Activated CD4-positive, alpha-beta T cell treated with anti-CD3 and anti-CD28 coated beads, Interleukin-2, amount 10 ng/mL, durations not matched to agents 7 days and 5 days (primary cell): ENCODE data around the gene TRMT2A. TPM values are rescaled to one million over a fixed set of nuclear protein-coding genes. Genes with fewer than 3 reads are reported as not detected.

Experiments used
- CTCF ChIA-PET: fragments of 350-600 bp; sonication (Branson Sonifier 250); formaldehyde crosslinking; loops from one replicate; lab custom pipeline; 2021; ENCODE audit warnings: antibody characterized with exemption; lab: Charles Lee
- POLR2A ChIA-PET: fragments of 350-600 bp; sonication (Branson Sonifier 250); formaldehyde crosslinking; loops from one replicate; lab custom pipeline; 2021; ENCODE audit warnings: antibody characterized with exemption; lab: Charles Lee
- DNase-seq: peaks from one replicate; pipeline ENCODE4 v3.0.0-alpha.2; 2020
- H3K27ac Mint-ChIP-seq: one replicate; pipeline ENCODE4 v1.8.0; 2021; ENCODE audit warnings: mild to moderate bottlenecking, moderate library complexity, mixed read lengths
- H3K27me3 Mint-ChIP-seq: one replicate; pipeline ENCODE4 v1.8.0; 2021; ENCODE audit warnings: mixed read lengths
- H3K36me3 Mint-ChIP-seq: one replicate; pipeline ENCODE4 v1.8.0; 2021; ENCODE audit warnings: low read depth, mixed read lengths
- H3K4me1 Mint-ChIP-seq: one replicate; pipeline ENCODE4 v1.8.0; 2021; ENCODE audit warnings: mixed read lengths
- H3K4me3 Mint-ChIP-seq: one replicate; pipeline ENCODE4 v1.8.0; 2021; ENCODE audit warnings: mild to moderate bottlenecking, moderate library complexity, mixed read lengths
- H3K9me3 Mint-ChIP-seq: one replicate; pipeline ENCODE4 v1.8.0; 2021; ENCODE audit warnings: mixed read lengths
- total RNA-seq, 2 experiments: library from RNA; stranded (reverse); gene quantifications; one replicate each; pipeline ENCODE4 v1.2.3, GENCODE V29; 2021

Gene TRMT2A
- total RNA-seq, 2 experiments from 2014 or later: 85.5 to 91.4 TPM

GRCh38 chr22:20145206-20145831 lies 28.3 kb upstream of the TRMT2A start:
- H3K36me3 Mint-ChIP-seq: no peaks in the 10 kb centered on the region
- H3K27me3 Mint-ChIP-seq: no peaks in the 10 kb centered on the region
- CTCF ChIA-PET: no interaction called here
- no peaks in the 10 kb centered on the region for H3K4me1 Mint-ChIP-seq
- H3K27ac Mint-ChIP-seq: no peak overlapping the region
- POLR2A ChIA-PET: no interaction called here
- no peak for DNase-seq
- no peaks in the 10 kb centered on the region for H3K9me3 Mint-ChIP-seq
- no peak overlapping the region for H3K4me3 Mint-ChIP-seq

- CTCF ChIA-PET: no interaction called here
- H3K9me3 Mint-ChIP-seq: no peaks in the 10 kb centered on the region
- POLR2A ChIA-PET: no interaction called here
- no peaks in the 10 kb centered on the region for H3K27me3 Mint-ChIP-seq
- H3K4me3 Mint-ChIP-seq: no peak overlapping the region
- no peak overlapping the region for H3K27ac Mint-ChIP-seq
- DNase-seq: no peak
- no peaks in the 10 kb centered on the region for H3K36me3 Mint-ChIP-seq
- no peaks in the 10 kb centered on the region for H3K4me1 Mint-ChIP-seq
These were observed 27.0 kb upstream of the TRMT2A start for GRCh38 chr22:20143883-20144665.

- ChIA-PET POLR2A (no interaction called here), CTCF (no interaction called here)
- Mint-ChIP-seq H3K4me3 (no peak overlapping the region), H3K9me3 (no peaks in the 10 kb centered on the region), H3K27ac (no peak overlapping the region), H3K36me3 (no peaks in the 10 kb centered on the region), H3K4me1 (no peaks in the 10 kb centered on the region), H3K27me3 (no peaks in the 10 kb centered on the region)
- no peak for DNase-seq
These were observed 25.9 kb upstream of the TRMT2A start for GRCh38 chr22:20142711-20143621.

GRCh38 chr22:20141186-20142077 lies 24.4 kb upstream of the TRMT2A start:
- no peaks in the 10 kb centered on the region for H3K27me3 Mint-ChIP-seq
- POLR2A ChIA-PET: no interaction called here
- H3K4me1 Mint-ChIP-seq: no peaks in the 10 kb centered on the region

GRCh38 chr22:20140521-20140964 lies 23.5 kb upstream of the TRMT2A start:
- H3K36me3 Mint-ChIP-seq: no peaks in the 10 kb centered on the region
- no peak overlapping the region for H3K27ac Mint-ChIP-seq
- no peaks in the 10 kb centered on the region for H3K4me1 Mint-ChIP-seq
- ChIA-PET CTCF (no interaction called here), POLR2A (no interaction called here)
- no peak overlapping the region for H3K4me3 Mint-ChIP-seq
- H3K9me3 Mint-ChIP-seq: no peaks in the 10 kb centered on the region
- DNase-seq: no peak
- H3K27me3 Mint-ChIP-seq: no peaks in the 10 kb centered on the region

More at GRCh38 chr22:20141186-20142077, 24.4 kb upstream of the TRMT2A start:
- no peak overlapping the region for H3K4me3 Mint-ChIP-seq
- DNase-seq: no peak
- no peak overlapping the region for H3K27ac Mint-ChIP-seq
- no peaks in the 10 kb centered on the region for H3K9me3 Mint-ChIP-seq
- no peaks in the 10 kb centered on the region for H3K36me3 Mint-ChIP-seq
- CTCF ChIA-PET: no interaction called here

- Mint-ChIP-seq H3K9me3 (no peaks in the 10 kb centered on the region), H3K4me3 (no peak overlapping the region), H3K27me3 (no peaks in the 10 kb centered on the region), H3K27ac (no peak overlapping the region), H3K4me1 (no peaks in the 10 kb centered on the region), H3K36me3 (no peaks in the 10 kb centered on the region)
- ChIA-PET CTCF (no interaction called here), POLR2A (no interaction called here)
- no peak for DNase-seq
These were observed 23.1 kb upstream of the TRMT2A start for GRCh38 chr22:20140107-20140445.

GRCh38 chr22:20139391-20140106 lies 22.5 kb upstream of the TRMT2A start:
- H3K27me3 Mint-ChIP-seq: no peaks in the 10 kb centered on the region
- no peak for DNase-seq
- POLR2A ChIA-PET: no interaction called here
- no peaks in the 10 kb centered on the region for H3K36me3 Mint-ChIP-seq
- H3K9me3 Mint-ChIP-seq: no peaks in the 10 kb centered on the region
- H3K27ac Mint-ChIP-seq: no peak overlapping the region
- H3K4me1 Mint-ChIP-seq: no peaks in the 10 kb centered on the region
- CTCF ChIA-PET: no interaction called here
- H3K4me3 Mint-ChIP-seq: no peak overlapping the region

- DNase-seq: no peak
- no peaks in the 10 kb centered on the region for H3K9me3 Mint-ChIP-seq
- peaks cover under 1% of the 10 kb centered on the region for H3K4me1 Mint-ChIP-seq
- H3K4me3 Mint-ChIP-seq: no peak overlapping the region
- H3K27ac Mint-ChIP-seq: no peak overlapping the region
- ChIA-PET CTCF (no interaction called here), POLR2A (no interaction called here)
- no peaks in the 10 kb centered on the region for H3K27me3 Mint-ChIP-seq
- no peaks in the 10 kb centered on the region for H3K36me3 Mint-ChIP-seq
These were observed 21.8 kb upstream of the TRMT2A start for GRCh38 chr22:20138868-20139267.

GRCh38 chr22:20138417-20138738 lies 21.4 kb upstream of the TRMT2A start:
- H3K9me3 Mint-ChIP-seq: no peaks in the 10 kb centered on the region
- no peak for DNase-seq
- H3K27me3 Mint-ChIP-seq: no peaks in the 10 kb centered on the region
- no peak overlapping the region for H3K27ac Mint-ChIP-seq
- CTCF ChIA-PET: no interaction called here
- POLR2A ChIA-PET: no interaction called here
- H3K4me1 Mint-ChIP-seq: peaks cover 5% of the 10 kb centered on the region
- no peaks in the 10 kb centered on the region for H3K36me3 Mint-ChIP-seq
- no peak overlapping the region for H3K4me3 Mint-ChIP-seq

- ChIA-PET CTCF (no interaction called here), POLR2A (no interaction called here)
- Mint-ChIP-seq H3K9me3 (no peaks in the 10 kb centered on the region), H3K27ac (no peak overlapping the region), H3K4me3 (no peak overlapping the region), H3K4me1 (peaks cover 10% of the 10 kb centered on the region), H3K36me3 (no peaks in the 10 kb centered on the region), H3K27me3 (no peaks in the 10 kb centered on the region)
- no peak for DNase-seq
These were observed 20.8 kb upstream of the TRMT2A start for GRCh38 chr22:20137671-20138416.

- POLR2A ChIA-PET: no interaction called here
These were observed 20.1 kb upstream of the TRMT2A start for GRCh38 chr22:20137113-20137512.

GRCh38 chr22:20136603-20136873 lies 19.5 kb upstream of the TRMT2A start:
- Mint-ChIP-seq H3K27me3 (no peaks in the 10 kb centered on the region), H3K27ac (no peak overlapping the region), H3K36me3 (no peaks in the 10 kb centered on the region), H3K4me1 (peaks cover 11% of the 10 kb centered on the region), H3K4me3 (no peak overlapping the region), H3K9me3 (no peaks in the 10 kb centered on the region)
- POLR2A ChIA-PET: no interaction called here
- CTCF ChIA-PET: no interaction called here
- DNase-seq: no peak

More at GRCh38 chr22:20137113-20137512, 20.1 kb upstream of the TRMT2A start:
- no peak for DNase-seq
- CTCF ChIA-PET: no interaction called here
- Mint-ChIP-seq H3K36me3 (no peaks in the 10 kb centered on the region), H3K4me3 (no peak overlapping the region), H3K27me3 (no peaks in the 10 kb centered on the region), H3K4me1 (peaks cover 11% of the 10 kb centered on the region), H3K9me3 (no peaks in the 10 kb centered on the region), H3K27ac (no peak overlapping the region)
